Measurements from ENCODE around the gene LY86. TPM values are rescaled to one million over a fixed set of nuclear protein-coding genes. Genes with fewer than 3 reads are reported as not detected.

The LY86 gene
- total RNA-seq, 1 donor from 2014 or later = not detected

DNA sequence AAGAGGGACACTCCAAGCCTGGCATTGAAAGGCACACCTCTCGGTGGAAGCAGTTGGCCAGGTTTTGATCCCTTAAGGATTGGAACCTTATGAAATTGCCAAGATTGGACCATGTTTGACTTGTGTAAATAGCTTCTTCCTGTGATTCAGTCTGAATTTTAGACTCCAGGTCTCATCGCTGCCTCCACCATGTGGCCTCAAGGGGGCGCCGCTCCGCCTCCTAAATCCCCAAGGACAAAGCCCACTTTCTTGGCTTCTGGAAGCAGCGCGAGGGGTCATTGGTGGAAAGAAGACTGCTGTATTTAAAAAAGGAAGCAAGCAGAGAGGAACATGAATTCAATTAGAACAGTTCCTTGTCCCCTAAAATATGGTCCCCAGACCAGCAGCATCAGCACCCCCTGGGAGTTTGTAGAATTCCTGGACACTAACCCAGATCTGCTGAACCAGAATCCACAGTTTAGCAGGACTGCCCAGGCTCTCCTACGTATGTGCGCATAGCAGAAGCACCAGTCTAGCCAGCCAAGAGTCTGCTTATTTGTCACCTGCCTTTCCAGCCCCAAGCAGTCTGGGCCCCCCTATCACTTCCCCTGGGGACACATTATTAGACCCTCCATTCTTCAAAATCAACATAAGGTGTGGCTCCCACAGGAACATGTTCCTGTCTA lies 108.5 kb downstream of the LY86 start:
- TF ChIP-seq, protein P1, sequence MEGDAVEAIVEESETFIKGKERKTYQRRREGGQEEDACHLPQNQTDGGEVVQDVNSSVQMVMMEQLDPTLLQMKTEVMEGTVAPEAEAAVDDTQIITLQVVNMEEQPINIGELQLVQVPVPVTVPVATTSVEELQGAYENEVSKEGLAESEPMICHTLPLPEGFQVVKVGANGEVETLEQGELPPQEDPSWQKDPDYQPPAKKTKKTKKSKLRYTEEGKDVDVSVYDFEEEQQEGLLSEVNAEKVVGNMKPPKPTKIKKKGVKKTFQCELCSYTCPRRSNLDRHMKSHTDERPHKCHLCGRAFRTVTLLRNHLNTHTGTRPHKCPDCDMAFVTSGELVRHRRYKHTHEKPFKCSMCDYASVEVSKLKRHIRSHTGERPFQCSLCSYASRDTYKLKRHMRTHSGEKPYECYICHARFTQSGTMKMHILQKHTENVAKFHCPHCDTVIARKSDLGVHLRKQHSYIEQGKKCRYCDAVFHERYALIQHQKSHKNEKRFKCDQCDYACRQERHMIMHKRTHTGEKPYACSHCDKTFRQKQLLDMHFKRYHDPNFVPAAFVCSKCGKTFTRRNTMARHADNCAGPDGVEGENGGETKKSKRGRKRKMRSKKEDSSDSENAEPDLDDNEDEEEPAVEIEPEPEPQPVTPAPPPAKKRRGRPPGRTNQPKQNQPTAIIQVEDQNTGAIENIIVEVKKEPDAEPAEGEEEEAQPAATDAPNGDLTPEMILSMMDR (IDR thresholded peaks at IDR 0.05; ENCODE audit: insufficient read depth, low read length, severe bottlenecking) = peak; percentile 83
- no peak for FAIRE-seq
- H3K4me3 ChIP-seq (ENCODE audit: low read depth, low read length) = no peak overlapping the region
- H3K36me3 ChIP-seq (ENCODE audit: control insufficient read depth, insufficient read depth, low read length) = no peaks in the 10 kb centered on the region
- H3K27me3 ChIP-seq (ENCODE audit: control insufficient read depth, insufficient read depth, low read length) = no peaks in the 10 kb centered on the region
- DNase-seq (ENCODE audit: low read depth) = peak; percentile 85

DNA sequence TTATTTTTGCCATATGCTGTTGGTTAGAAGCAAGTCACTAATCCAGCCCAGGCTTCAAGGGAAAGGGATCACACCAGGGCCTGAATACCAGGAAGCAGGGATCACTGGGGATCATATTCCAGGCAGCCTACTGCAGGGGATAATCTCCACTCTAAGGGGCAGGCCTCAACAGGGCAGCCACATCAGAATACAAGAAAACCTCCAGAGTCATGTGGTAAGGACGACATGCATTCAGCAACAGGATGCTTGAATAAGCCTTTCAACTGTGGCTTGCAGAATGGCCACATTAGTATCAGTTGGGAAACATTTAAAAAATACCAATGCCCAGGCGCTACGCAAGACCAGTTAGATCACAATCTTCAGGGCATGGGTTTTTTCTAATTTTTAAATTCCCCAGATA lies 109.1 kb downstream of the LY86 start:
- peak; percentile 93 for DNase-seq (ENCODE audit: low read depth)
- Histone ChIP-seq H3K36me3 (ENCODE audit: control insufficient read depth, insufficient read depth, low read length) (no peaks in the 10 kb centered on the region), H3K4me3 (ENCODE audit: low read depth, low read length) (no peak overlapping the region), H3K27me3 (ENCODE audit: control insufficient read depth, insufficient read depth, low read length) (no peaks in the 10 kb centered on the region)
- FAIRE-seq = no peak
- TF ChIP-seq, protein P1 (IDR thresholded peaks at IDR 0.05; ENCODE audit: insufficient read depth, low read length, severe bottlenecking) = no peak

DNA sequence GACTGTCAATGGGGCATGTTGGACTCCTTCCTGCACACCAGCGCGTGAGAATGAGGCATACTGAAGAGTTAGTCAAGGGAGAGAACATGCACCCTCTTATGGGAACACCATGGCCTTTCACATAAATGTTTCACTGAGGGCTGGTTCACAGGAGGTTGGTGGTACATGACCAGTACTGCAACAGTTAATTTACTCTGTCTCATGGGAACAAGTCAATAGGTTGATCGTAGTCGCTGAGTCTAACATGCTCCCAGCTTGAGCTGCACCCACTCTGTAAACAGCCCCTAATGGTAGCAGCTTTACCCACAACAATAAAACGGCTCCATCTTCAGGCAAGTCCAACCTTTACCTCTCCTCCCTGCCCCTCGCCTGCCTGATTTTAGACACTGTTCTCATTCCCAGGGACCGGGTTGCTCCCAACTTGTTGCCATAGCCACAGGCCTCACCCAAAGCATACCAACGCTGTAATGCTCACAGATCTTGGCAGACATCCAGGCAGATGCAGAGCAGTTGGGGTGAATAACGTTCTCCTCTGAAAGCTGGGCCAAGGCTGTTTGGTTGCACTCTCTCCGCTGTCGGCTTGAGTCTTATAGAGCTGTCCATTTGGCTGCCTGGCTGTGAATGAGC lies 111.3 kb downstream of the LY86 start:
- TF ChIP-seq, protein P1 (IDR thresholded peaks at IDR 0.05; ENCODE audit: insufficient read depth, low read length, severe bottlenecking) = peak; percentile 2
- H3K36me3 ChIP-seq (ENCODE audit: control insufficient read depth, insufficient read depth, low read length) = no peaks in the 10 kb centered on the region
- FAIRE-seq = peak; percentile 43
- H3K27me3 ChIP-seq (ENCODE audit: control insufficient read depth, insufficient read depth, low read length) = no peaks in the 10 kb centered on the region
- peak; percentile 98 for DNase-seq (ENCODE audit: low read depth)
- H3K4me3 ChIP-seq (ENCODE audit: low read depth, low read length) = no peak overlapping the region

DNA sequence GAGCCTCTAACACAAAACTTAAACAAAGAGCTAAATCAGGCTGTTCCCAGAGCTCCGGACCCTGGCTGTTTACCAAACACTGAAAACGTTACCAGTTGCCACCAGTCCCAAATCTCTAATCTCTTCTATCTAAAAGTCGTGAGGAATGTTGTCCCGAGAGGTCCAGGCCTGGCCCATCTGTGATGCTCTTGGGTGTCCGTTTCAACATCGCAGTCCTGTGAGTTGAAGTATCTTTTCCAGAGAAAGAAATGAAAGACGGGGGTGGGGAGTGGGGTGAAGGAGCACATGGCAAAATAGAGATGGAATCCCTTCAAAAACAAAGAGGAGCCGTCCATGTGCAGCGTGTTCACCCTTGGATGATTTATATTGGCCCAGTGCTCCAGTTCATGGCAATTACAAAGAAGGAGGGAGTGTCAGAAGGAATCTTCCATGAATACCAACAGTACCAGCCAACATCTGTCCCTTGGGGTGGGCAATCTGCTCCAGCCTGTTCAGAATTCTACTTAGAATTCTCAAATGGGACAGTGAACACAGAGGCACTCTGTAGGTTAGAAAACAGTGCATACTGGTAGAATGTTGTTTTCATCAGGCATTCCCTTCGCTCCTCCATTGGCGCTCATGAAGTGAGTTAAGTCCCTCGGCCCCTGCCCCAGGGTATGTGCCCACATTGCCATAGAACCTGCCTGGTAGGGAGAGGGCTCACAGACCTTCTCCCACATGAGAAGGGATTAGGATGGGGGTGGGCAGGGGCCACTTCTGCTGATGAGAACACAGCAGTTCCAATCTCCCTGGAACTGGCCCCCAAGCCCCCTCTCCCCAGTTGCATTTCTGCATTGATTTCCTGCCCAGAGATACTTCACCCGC lies 112.1 kb downstream of the LY86 start:
- H3K36me3 ChIP-seq (ENCODE audit: control insufficient read depth, insufficient read depth, low read length) = no peaks in the 10 kb centered on the region
- no peak overlapping the region for H3K4me3 ChIP-seq (ENCODE audit: low read depth, low read length)
- H3K27me3 ChIP-seq (ENCODE audit: control insufficient read depth, insufficient read depth, low read length) = no peaks in the 10 kb centered on the region
- no peak for FAIRE-seq
- DNase-seq (ENCODE audit: low read depth) = no peak
- TF ChIP-seq, protein P1 (IDR thresholded peaks at IDR 0.05; ENCODE audit: insufficient read depth, low read length, severe bottlenecking) = no peak

DNA sequence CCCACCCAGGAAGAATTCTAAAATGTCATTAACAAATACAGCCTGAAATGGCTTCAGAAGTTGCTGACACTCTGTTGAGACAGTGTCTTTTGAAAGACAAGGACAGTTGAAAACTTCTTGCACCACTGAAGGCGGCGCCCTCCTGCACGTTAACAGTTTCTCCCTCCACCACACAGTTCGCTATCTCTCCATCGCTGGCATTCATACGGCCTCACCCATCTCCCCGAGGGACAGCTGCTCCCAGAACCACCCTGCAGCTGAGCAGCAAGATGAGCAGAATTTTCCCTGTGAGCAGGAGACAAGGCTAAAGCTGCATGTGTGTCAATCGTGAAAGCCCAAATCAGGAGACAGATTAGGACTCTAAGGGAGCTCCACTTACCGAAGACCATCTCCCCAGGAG lies 113.3 kb downstream of the LY86 start:
- DNase-seq (ENCODE audit: low read depth) (no peak), FAIRE-seq (no peak)
- Histone ChIP-seq H3K36me3 (ENCODE audit: control insufficient read depth, insufficient read depth, low read length) (no peaks in the 10 kb centered on the region), H3K27me3 (ENCODE audit: control insufficient read depth, insufficient read depth, low read length) (no peaks in the 10 kb centered on the region), H3K4me3 (ENCODE audit: low read depth, low read length) (no peak overlapping the region)
- TF ChIP-seq, protein P1 (IDR thresholded peaks at IDR 0.05; ENCODE audit: insufficient read depth, low read length, severe bottlenecking) = no peak
